GM12874 (cell line): ENCODE results near the gene ZDHHC13.

ENCODE experiments used
- CTCF ChIP-seq: IDR thresholded peaks from 2 replicates; pipeline ENCODE4 v1.5.1; 2011; ENCODE audit warnings: low read depth, mild to moderate bottlenecking, control low read depth, low read length, moderate library complexity; ENCODE audit not compliant: insufficient read depth

Gene ZDHHC13

DNA sequence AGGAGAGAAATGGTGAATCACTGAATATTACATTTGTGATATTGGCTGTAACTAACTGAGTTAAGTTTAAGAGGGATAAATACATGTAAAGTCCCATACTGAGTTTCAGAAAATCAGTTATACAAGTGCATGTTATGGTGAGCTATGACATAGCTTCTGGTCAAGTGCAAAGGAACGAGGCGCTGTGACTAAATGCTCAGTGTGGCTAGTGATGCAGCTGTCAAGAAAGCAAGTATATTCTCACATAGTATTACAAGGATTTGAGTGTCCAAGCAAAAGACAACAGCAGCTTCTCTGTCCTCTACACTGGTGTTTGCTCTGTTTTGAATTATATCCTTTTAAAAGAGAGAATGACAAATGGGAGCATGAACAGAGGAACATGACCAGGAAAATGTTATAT lies 44.7 kb downstream of the ZDHHC13 start:
- TF ChIP-seq CTCF: no peak

DNA sequence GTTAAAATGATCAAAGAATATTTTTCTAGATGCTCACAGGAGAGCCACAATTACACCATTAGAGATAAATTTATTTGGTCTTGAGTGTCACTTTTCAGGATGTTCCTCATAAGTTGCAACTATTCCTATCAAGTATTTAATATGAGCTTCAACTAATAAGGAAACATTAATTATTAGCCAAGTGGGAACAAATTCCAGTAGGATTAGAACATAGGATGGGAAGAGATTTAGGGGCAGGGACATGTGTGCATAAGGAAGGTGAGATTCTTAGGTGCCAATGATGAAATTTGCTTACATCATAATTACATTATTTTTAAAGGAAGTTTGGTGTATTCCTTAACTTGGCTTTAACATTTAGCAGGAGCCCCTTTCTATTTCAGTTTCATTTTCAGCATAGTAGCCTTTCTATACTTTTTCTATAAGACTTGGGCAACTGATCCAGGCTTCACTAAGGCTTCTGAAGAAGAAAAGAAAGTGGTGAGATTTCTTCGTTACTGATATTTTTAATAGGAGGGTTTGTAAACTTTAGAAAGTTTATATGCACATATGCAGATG lies 46.1 kb downstream of the ZDHHC13 start:
- TF ChIP-seq CTCF: no peak

- no peak for TF ChIP-seq CTCF
Observed at GRCh38 chr11:19163617-19164016, 46.6 kb downstream of the ZDHHC13 start.

DNA sequence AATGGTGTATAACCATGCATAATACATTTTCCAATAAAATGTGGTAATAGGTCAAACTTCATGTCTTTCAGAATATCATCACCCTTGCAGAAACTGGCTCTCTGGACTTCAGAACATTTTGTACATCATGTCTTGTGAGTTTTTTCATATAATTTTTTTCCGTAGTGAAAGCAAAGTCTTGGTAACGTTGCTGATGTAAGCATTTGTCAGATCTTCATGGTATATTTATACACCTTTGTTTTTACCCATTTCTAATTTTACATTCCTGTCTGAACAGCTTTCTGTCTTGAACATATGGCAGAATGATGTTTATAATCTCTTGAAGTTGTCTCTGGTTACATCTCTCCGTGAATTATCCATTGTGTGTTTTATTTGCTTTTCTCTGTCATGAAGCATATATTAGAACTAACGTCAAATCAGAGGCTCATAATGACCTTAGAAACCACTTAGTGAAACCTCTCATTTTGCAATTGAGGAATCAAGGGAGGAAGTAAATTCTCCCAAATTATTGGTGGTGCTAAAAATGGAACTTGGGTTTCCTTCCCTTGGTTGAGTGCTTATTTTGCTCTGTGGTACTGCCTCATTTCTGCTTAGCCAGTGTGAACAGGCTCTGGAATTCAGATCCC lies 47.4 kb downstream of the ZDHHC13 start:
- no peak for TF ChIP-seq CTCF

GRCh38 chr11:19164881-19165280 lies 47.9 kb downstream of the ZDHHC13 start:
- no peak for TF ChIP-seq CTCF

GRCh38 chr11:19168090-19168489 lies 51.1 kb downstream of the ZDHHC13 start:
- TF ChIP-seq CTCF: no peak

- no peak for TF ChIP-seq CTCF
Observed at GRCh38 chr11:19173004-19173689, 56.2 kb downstream of the ZDHHC13 start.
